ENCODE data around the gene ITGA1.

ITGA1 gene

GRCh38 chr5:52831786-52832511 is 44.2 kb downstream of the ITGA1 start:
- Histone ChIP-seq H3K36me3 (replicated peaks; ENCODE audit: low read depth, low read length) (peaks cover 7% of the 10 kb centered on the region), H3K27me3 (ENCODE audit: low read depth, low read length) (no peaks in the 10 kb centered on the region), H3K9me3 (ENCODE audit: insufficient read depth, low read length) (no peaks in the 10 kb centered on the region; the same call in 1 of the 2 replicates), H3K4me1 (ENCODE audit: low read length) (peaks cover 9% of the 10 kb centered on the region), H4K20me1 (ENCODE audit: insufficient read depth, low read length) (no peaks in the 10 kb centered on the region), H3K4me3 (ENCODE audit: low read length) (no peak overlapping the region), H3K9ac (ENCODE audit: low read length) (no peak overlapping the region), H3K27ac (ENCODE audit: low read length) (peak overlapping the region; percentile 22), H3K79me2 (ENCODE audit: low read length) (no peaks in the 10 kb centered on the region), H2AFZ (ENCODE audit: low read depth, low read length) (no peak overlapping the region), H3K4me2 (ENCODE audit: low read length) (peak overlapping the region; percentile 42)
- no peak for TF ChIP-seq CTCF (IDR thresholded peaks at IDR 0.05; ENCODE audit: low read depth, low read length)
- TF ChIP-seq EZH2phosphoT487 (IDR thresholded peaks at IDR 0.05; ENCODE audit: low read depth) = no peak

GRCh38 chr5:52834320-52834719 is 46.6 kb downstream of the ITGA1 start:
- H3K79me2 ChIP-seq (ENCODE audit: low read length) = no peaks in the 10 kb centered on the region
- no peak overlapping the region for H3K4me2 ChIP-seq (ENCODE audit: low read length)
- no peaks in the 10 kb centered on the region for H3K9me3 ChIP-seq (ENCODE audit: insufficient read depth, low read length)
- H3K27ac ChIP-seq (ENCODE audit: low read length) = no peak overlapping the region
- H3K4me3 ChIP-seq (ENCODE audit: low read length) = no peak overlapping the region
- no peak overlapping the region for H3K9ac ChIP-seq (ENCODE audit: low read length)
- TF ChIP-seq CTCF (IDR thresholded peaks at IDR 0.05; ENCODE audit: low read depth, low read length) = no peak
- TF ChIP-seq EZH2phosphoT487 (IDR thresholded peaks at IDR 0.05; ENCODE audit: low read depth) = no peak
- H4K20me1 ChIP-seq (ENCODE audit: insufficient read depth, low read length) = no peaks in the 10 kb centered on the region
- H2AFZ ChIP-seq (ENCODE audit: low read depth, low read length) = no peak overlapping the region
- H3K27me3 ChIP-seq (ENCODE audit: low read depth, low read length) = no peaks in the 10 kb centered on the region
- peaks cover 16% of the 10 kb centered on the region for H3K4me1 ChIP-seq (ENCODE audit: low read length)
- H3K36me3 ChIP-seq (replicated peaks; ENCODE audit: low read depth, low read length) = no peaks in the 10 kb centered on the region

GRCh38 chr5:52837068-52837467 is 49.4 kb downstream of the ITGA1 start:
- Histone ChIP-seq H3K4me1 (ENCODE audit: low read length) (peaks cover 15% of the 10 kb centered on the region), H2AFZ (ENCODE audit: low read depth, low read length) (no peak overlapping the region), H3K79me2 (ENCODE audit: low read length) (no peaks in the 10 kb centered on the region), H3K27me3 (ENCODE audit: low read depth, low read length) (no peaks in the 10 kb centered on the region), H4K20me1 (ENCODE audit: insufficient read depth, low read length) (no peaks in the 10 kb centered on the region), H3K27ac (ENCODE audit: low read length) (no peak overlapping the region), H3K4me3 (ENCODE audit: low read length) (no peak overlapping the region), H3K9ac (ENCODE audit: low read length) (no peak overlapping the region), H3K4me2 (ENCODE audit: low read length) (no peak overlapping the region), H3K36me3 (replicated peaks; ENCODE audit: low read depth, low read length) (no peaks in the 10 kb centered on the region), H3K9me3 (ENCODE audit: insufficient read depth, low read length) (no peaks in the 10 kb centered on the region)
- TF ChIP-seq CTCF (IDR thresholded peaks at IDR 0.05; ENCODE audit: low read depth, low read length) = no peak
- TF ChIP-seq EZH2phosphoT487 (IDR thresholded peaks at IDR 0.05; ENCODE audit: low read depth) = no peak

GRCh38 chr5:52837591-52838001 is 49.9 kb downstream of the ITGA1 start:
- Histone ChIP-seq H3K36me3 (replicated peaks; ENCODE audit: low read depth, low read length) (no peaks in the 10 kb centered on the region), H3K9ac (ENCODE audit: low read length) (no peak overlapping the region), H3K4me2 (ENCODE audit: low read length) (no peak overlapping the region), H4K20me1 (ENCODE audit: insufficient read depth, low read length) (no peaks in the 10 kb centered on the region), H2AFZ (ENCODE audit: low read depth, low read length) (no peak overlapping the region), H3K4me3 (ENCODE audit: low read length) (no peak overlapping the region), H3K79me2 (ENCODE audit: low read length) (no peaks in the 10 kb centered on the region), H3K27ac (ENCODE audit: low read length) (no peak overlapping the region), H3K27me3 (ENCODE audit: low read depth, low read length) (no peaks in the 10 kb centered on the region), H3K4me1 (ENCODE audit: low read length) (peaks cover 13% of the 10 kb centered on the region; the same call in 1 of the 2 replicates), H3K9me3 (ENCODE audit: insufficient read depth, low read length) (no peaks in the 10 kb centered on the region)
- TF ChIP-seq EZH2phosphoT487 (IDR thresholded peaks at IDR 0.05; ENCODE audit: low read depth) = no peak
- no peak for TF ChIP-seq CTCF (IDR thresholded peaks at IDR 0.05; ENCODE audit: low read depth, low read length)
